SU-DHL-6 (cell line): ENCODE measurements around the gene KLHL25.

Experiments used
- EZH2phosphoT487 ChIP-seq: fragments of 200-600 bp; sonication (generic), shearing (Covaris generic); conservative IDR thresholded peaks from 2 replicates; pipeline ENCODE4 v1.6.1; 2018; ENCODE audit warnings: mild to moderate bottlenecking, antibody characterized with exemption, low read length, moderate library complexity, mixed read lengths
- TF ChIP-seq, protein P1 (sequence below): fragments of 200-600 bp; sonication (generic); IDR thresholded peaks from one replicate; pipeline ENCODE4 v1.5.1; 2017; ENCODE audit warnings: antibody characterized with exemption, mild to moderate bottlenecking, low read length, moderate library complexity; ENCODE audit not compliant: insufficient read depth, poor library complexity, severe bottlenecking

DNA sequence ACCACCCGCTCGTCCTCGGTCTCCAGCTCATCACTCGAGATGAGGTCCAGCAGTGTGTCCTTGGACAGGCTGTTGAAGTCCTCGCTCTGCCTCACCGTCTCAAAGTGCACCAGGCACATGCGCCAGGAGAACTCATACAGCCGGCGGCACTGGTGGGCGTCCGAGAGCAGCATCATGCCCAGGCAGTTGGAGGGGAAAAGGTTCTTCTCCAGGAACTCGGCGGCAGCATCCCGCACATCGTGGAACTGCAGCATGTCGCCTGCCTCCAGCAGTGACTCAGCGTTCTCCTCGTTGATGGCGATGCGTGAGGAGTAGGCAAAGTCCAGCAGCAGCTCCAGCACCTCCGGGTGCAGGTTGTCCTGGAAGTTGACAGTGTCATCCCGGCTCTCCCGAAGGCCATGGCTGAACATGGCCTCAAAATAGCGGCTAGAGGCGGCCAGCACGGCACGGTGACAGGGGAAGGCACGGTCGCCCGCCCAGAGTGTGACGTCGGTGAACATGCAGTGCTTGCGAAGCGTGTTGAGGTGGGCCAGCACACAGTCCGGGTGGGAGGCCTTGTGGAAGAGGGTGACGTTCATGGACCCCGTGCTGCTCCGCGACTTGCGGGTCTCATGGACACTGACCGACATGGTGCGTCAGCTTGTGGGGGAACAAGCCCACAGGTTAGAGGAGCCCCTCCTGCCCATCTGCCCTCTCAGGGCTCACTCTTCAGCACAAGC, 25.4 kb downstream of the KLHL25 start:
- TF ChIP-seq, protein P1, sequence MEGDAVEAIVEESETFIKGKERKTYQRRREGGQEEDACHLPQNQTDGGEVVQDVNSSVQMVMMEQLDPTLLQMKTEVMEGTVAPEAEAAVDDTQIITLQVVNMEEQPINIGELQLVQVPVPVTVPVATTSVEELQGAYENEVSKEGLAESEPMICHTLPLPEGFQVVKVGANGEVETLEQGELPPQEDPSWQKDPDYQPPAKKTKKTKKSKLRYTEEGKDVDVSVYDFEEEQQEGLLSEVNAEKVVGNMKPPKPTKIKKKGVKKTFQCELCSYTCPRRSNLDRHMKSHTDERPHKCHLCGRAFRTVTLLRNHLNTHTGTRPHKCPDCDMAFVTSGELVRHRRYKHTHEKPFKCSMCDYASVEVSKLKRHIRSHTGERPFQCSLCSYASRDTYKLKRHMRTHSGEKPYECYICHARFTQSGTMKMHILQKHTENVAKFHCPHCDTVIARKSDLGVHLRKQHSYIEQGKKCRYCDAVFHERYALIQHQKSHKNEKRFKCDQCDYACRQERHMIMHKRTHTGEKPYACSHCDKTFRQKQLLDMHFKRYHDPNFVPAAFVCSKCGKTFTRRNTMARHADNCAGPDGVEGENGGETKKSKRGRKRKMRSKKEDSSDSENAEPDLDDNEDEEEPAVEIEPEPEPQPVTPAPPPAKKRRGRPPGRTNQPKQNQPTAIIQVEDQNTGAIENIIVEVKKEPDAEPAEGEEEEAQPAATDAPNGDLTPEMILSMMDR, result no peak
- TF ChIP-seq EZH2phosphoT487, result no peak
